ENCODE data around the gene PGBD4. TPM values are rescaled to one million over a fixed set of nuclear protein-coding genes. Genes with fewer than 3 reads are reported as not detected.
"Not testable (repeated sequence)": the region's sequence is repeated elsewhere in the genome, so short reads cannot be mapped to it uniquely, and the experiment has no call there.

The PGBD4 gene
- total and polyA plus RNA-seq, 2 donors (not counting 1 experiment from before 2014, with no cell fraction given), result 1.4 to 3.0 TPM

DNA sequence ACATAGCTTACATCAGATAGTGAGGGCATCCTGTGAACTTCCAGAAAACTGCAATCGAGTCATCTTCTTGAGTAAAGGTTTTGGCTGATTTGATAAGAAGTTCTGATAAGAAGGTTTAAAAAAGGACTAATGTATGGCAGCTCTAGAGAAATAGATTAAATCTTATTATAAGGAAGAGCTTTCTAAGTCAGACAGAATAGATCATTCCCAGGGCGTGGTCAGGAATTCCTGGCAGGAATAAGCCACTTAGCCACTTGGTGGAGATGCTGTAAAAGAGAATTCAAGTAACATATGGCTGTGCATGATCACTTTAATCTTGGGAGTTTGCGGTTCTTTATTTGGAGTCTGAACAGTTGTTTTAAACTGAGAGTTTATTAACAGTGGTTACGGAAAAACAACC is 17.4 kb downstream of the PGBD4 start:
- no peaks in the 10 kb centered on the region for H3K27me3 ChIP-seq (ENCODE audit: control insufficient read depth, insufficient read depth, low read length)
- no peak overlapping the region for H3K9ac ChIP-seq (ENCODE audit: insufficient read depth, low read length)
- TF ChIP-seq CTCF (conservative IDR thresholded peaks at IDR 0.05 in 1 of 2, IDR thresholded peaks at IDR 0.05 in 1 of 2; ENCODE audit: low read depth in 1 of 2, low read length in 2 of 2), result no peak
- no peak for TF ChIP-seq EZH2 (IDR thresholded peaks at IDR 0.05; ENCODE audit: low read length, missing control alignments)
- no peaks in the 10 kb centered on the region for H3K4me1 ChIP-seq (ENCODE audit: control insufficient read depth, extremely low read depth, insufficient read depth, low read length)
- H3K79me2 ChIP-seq (ENCODE audit: control insufficient read depth, insufficient read depth, low read length), result no peaks in the 10 kb centered on the region
- DNase-seq (ENCODE audit: low read depth in 2 of 2), result peak; percentile 28 to 45
- no peak overlapping the region for H3K4me3 ChIP-seq (replicated peaks in 1 of 4; ENCODE audit: control extremely low read depth in 1 of 4, insufficient read depth in 1 of 4, low read depth in 3 of 4, low read length in 4 of 4)
- no peak overlapping the region for H3K4me2 ChIP-seq (ENCODE audit: extremely low read depth, insufficient read depth, low read length)
- H4K20me1 ChIP-seq (ENCODE audit: control insufficient read depth, extremely low read depth, insufficient read depth, low read length), result no peaks in the 10 kb centered on the region
- H3K9me3 ChIP-seq (ENCODE audit: control insufficient read depth, insufficient read depth, low read depth, low read length), result no peaks in the 10 kb centered on the region
- H2AFZ ChIP-seq (ENCODE audit: low read length), result no peak overlapping the region
- no peak overlapping the region for H3K27ac ChIP-seq (ENCODE audit: insufficient read depth, low read length)
- H3K36me3 ChIP-seq (ENCODE audit: control insufficient read depth, insufficient read depth, low read length), result no peaks in the 10 kb centered on the region

DNA sequence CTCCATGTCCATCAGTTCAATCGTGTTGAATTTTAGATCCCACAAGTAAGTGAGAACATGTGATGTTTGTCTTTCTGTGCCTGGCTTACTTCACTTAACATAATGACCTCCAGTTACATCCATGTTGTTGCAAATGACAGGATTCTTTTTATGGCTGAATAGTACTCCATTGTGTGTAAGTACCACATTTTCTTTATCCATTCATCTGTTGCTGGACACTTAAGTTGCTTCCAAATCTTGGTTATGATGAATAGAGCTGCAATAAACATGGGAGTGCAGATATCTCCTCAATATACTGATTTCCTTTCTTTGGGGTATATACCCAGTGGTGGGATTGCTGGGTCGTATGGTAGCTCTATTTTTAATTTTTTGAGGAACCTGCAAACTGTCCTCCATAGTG is 18.5 kb downstream of the PGBD4 start:
- not testable (repeated sequence) for DNase-seq (ENCODE audit: low read depth in 2 of 2); H3K9me3 ChIP-seq (ENCODE audit: control insufficient read depth, insufficient read depth, low read depth, low read length); H3K79me2 ChIP-seq (ENCODE audit: control insufficient read depth, insufficient read depth, low read length); H3K9ac ChIP-seq (ENCODE audit: insufficient read depth, low read length); H3K4me2 ChIP-seq (ENCODE audit: extremely low read depth, insufficient read depth, low read length); H3K4me3 ChIP-seq (replicated peaks in 1 of 4; ENCODE audit: control extremely low read depth in 1 of 4, insufficient read depth in 1 of 4, low read depth in 3 of 4, low read length in 4 of 4); H2AFZ ChIP-seq (ENCODE audit: low read length); H3K27ac ChIP-seq (ENCODE audit: insufficient read depth, low read length); H3K36me3 ChIP-seq (ENCODE audit: control insufficient read depth, insufficient read depth, low read length); H3K27me3 ChIP-seq (ENCODE audit: control insufficient read depth, insufficient read depth, low read length); H4K20me1 ChIP-seq (ENCODE audit: control insufficient read depth, extremely low read depth, insufficient read depth, low read length); H3K4me1 ChIP-seq (ENCODE audit: control insufficient read depth, extremely low read depth, insufficient read depth, low read length)

DNA sequence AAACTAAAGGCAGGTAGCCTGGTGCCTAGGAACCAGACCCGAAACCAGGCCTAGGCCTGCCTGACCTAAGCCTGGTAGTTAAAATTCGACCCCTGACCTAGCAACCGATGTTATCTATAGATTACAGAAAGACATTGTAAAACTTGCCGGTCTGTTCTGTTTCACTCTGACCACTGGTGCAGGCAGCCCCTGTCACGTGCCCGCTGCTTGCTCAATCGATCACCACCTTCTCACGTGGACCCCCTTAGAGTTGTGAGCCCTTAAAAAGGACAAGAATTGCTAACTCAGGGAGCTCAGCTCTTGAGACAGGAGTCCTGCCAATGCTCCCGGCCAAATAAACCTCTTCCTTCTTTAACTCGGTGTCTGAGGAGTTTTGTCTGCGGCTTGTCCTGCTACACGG is 19.9 kb downstream of the PGBD4 start:
- not testable (repeated sequence) for H3K4me3 ChIP-seq (replicated peaks in 1 of 4; ENCODE audit: control extremely low read depth in 1 of 4, insufficient read depth in 1 of 4, low read depth in 3 of 4, low read length in 4 of 4); H3K4me1 ChIP-seq (ENCODE audit: control insufficient read depth, extremely low read depth, insufficient read depth, low read length); H3K9ac ChIP-seq (ENCODE audit: insufficient read depth, low read length); H4K20me1 ChIP-seq (ENCODE audit: control insufficient read depth, extremely low read depth, insufficient read depth, low read length); H3K36me3 ChIP-seq (ENCODE audit: control insufficient read depth, insufficient read depth, low read length); H3K27me3 ChIP-seq (ENCODE audit: control insufficient read depth, insufficient read depth, low read length); DNase-seq (ENCODE audit: low read depth in 2 of 2); H3K27ac ChIP-seq (ENCODE audit: insufficient read depth, low read length); H2AFZ ChIP-seq (ENCODE audit: low read length); H3K9me3 ChIP-seq (ENCODE audit: control insufficient read depth, insufficient read depth, low read depth, low read length); H3K4me2 ChIP-seq (ENCODE audit: extremely low read depth, insufficient read depth, low read length); H3K79me2 ChIP-seq (ENCODE audit: control insufficient read depth, insufficient read depth, low read length)

- Histone ChIP-seq H3K9me3 (ENCODE audit: control insufficient read depth, insufficient read depth, low read depth, low read length) (no peaks in the 10 kb centered on the region), H3K9ac (ENCODE audit: insufficient read depth, low read length) (no peak overlapping the region), H3K79me2 (ENCODE audit: control insufficient read depth, insufficient read depth, low read length) (no peaks in the 10 kb centered on the region), H3K27me3 (ENCODE audit: control insufficient read depth, insufficient read depth, low read length) (no peaks in the 10 kb centered on the region), H3K36me3 (ENCODE audit: control insufficient read depth, insufficient read depth, low read length) (no peaks in the 10 kb centered on the region), H3K27ac (ENCODE audit: insufficient read depth, low read length) (peak overlapping the region; percentile 31), H4K20me1 (ENCODE audit: control insufficient read depth, extremely low read depth, insufficient read depth, low read length) (no peaks in the 10 kb centered on the region), H3K4me1 (ENCODE audit: control insufficient read depth, extremely low read depth, insufficient read depth, low read length) (no peaks in the 10 kb centered on the region), H3K4me2 (ENCODE audit: extremely low read depth, insufficient read depth, low read length) (peak overlapping the region; percentile 38), H3K4me3 (replicated peaks in 1 of 4; ENCODE audit: control extremely low read depth in 1 of 4, insufficient read depth in 1 of 4, low read depth in 3 of 4, low read length in 4 of 4) (no peak overlapping the region), H2AFZ (ENCODE audit: low read length) (no peak overlapping the region)
- DNase-seq (ENCODE audit: low read depth in 2 of 2), result peak; percentile 87 to 98
- TF ChIP-seq EZH2 (IDR thresholded peaks at IDR 0.05; ENCODE audit: low read length, missing control alignments) (no peak), CTCF (conservative IDR thresholded peaks at IDR 0.05 in 1 of 2, IDR thresholded peaks at IDR 0.05 in 1 of 2; ENCODE audit: low read depth in 1 of 2, low read length in 2 of 2) (no peak)
These were observed 20.9 kb downstream of the PGBD4 start for GRCh38 chr15:34122771-34123183.

All from fibroblast of lung (primary cell).